NCI-H2227 treated with DMSO at 0.1 percent for 48 hours (cell line): ENCODE measurements around the gene LMNA.
"Not testable (repeated sequence)": the region's sequence is repeated elsewhere in the genome, so short reads cannot be mapped to it uniquely, and the experiment has no call there.

Experiments used
- DNase-seq: peaks from one replicate; lab custom pipeline; 2025; lab: John Stamatoyannopoulos, UW

LMNA gene

DNA sequence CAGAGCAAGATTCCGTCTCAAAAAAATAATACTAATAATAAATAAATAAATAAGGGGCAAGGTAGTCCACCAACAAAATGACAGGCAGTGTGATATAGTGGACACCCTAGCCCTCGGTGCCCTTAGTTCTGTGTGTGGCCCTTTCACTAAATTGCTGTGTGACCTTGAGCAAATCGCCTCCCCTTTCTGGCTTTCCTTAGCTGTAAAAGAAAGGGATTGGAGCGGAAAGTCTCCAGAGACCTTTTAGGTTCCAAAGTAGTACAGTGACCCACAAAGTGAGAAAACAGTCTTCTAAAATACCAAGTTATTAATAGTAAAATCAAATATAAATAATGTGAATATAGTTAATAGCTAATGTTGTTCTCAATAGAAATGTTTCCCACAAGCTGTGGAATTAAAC is 7.6 kb downstream of the LMNA start:
- no peak for DNase-seq

GRCh38 chr1:156122519-156123355 is 8.2 kb downstream of the LMNA start:
- DNase-seq, result no peak

DNA sequence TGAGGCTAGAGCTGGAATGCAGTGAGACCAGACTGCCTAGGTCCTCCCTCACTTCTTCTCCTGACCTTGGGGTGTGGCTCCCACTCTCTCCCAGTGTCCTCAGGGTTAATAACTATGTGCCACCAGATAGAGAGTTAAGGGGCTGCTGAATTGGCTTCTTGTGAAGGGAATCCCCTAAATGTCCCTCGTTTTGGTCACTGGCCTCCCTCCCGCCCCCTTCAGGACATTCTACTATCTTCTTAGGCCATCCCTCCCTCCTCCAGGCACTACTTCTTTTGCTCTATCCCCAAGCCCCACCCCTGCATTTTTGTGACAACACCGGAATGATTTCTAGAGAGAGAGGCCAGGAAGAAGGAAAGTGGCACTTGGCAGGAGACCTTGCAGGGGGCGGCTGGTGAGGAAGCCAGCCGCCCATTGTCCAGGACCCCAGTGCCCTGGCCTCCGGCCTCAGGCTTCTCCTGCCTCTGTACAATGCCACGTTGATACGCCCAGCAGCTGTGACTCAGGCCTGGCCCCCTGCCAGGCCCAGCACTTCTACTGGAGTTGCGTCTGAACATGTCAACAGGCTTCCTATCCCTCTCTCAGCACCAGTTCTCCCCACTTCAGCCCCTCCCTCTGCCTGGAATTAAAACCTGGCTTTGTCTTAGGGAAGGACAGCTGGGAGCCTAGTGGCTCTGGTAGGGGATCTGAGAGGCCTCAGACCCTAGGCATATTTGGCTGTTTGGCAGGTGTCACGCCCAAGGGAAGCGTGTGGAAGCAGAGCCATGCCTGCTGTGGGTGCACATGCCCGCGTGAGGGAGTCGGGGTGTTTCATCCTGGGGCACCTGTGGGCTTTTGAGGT is 9.1 kb downstream of the LMNA start:
- peak; percentile 65 for DNase-seq

DNA sequence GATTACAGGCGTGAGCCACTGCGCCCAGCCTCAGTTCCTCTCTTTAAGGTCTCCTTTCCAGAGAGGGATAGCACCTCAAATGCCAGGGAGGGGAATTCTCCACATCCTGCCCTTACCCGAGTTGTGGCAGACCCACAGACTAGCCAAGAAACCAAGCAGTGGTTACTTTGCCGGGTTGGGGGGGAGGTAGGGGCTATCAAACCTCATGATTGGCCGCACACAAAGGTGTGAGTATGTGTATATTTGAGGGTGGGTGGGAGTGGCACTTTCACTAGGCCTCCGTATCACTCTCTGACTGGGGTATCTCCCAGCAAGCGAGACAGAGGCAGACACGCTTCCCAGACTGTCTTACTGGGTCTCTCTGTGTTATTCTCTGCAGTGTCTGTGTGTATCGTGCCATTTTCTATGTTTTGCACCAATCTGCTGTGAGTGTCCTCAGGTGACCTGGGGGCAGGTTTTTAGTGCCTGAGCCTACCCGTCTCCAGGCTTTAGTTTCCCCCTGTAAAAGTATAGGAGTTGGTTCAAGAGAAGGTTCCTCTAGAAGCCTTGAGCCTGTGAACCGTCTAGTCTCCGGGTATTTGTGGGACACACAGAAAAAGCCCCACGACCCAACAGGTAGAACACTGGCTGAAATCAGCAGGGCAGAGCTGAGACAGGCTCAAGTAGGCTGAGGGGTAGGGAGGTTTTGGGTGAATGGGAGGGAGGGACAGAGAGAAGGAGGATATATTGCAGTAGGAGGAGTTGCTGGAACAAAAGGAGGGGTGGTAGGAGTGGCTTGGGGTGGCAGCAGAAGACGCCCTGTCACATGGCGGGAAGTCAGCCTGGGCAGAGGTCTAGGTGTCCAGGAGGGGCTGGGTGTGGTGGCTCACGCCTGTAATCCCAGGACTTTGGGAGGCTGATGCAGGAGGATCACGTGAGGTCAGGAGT is 10.3 kb downstream of the LMNA start:
- DNase-seq, result no peak

- not testable (repeated sequence) for DNase-seq
Observed at GRCh38 chr1:156125544-156125943, 11.0 kb downstream of the LMNA start.

DNA sequence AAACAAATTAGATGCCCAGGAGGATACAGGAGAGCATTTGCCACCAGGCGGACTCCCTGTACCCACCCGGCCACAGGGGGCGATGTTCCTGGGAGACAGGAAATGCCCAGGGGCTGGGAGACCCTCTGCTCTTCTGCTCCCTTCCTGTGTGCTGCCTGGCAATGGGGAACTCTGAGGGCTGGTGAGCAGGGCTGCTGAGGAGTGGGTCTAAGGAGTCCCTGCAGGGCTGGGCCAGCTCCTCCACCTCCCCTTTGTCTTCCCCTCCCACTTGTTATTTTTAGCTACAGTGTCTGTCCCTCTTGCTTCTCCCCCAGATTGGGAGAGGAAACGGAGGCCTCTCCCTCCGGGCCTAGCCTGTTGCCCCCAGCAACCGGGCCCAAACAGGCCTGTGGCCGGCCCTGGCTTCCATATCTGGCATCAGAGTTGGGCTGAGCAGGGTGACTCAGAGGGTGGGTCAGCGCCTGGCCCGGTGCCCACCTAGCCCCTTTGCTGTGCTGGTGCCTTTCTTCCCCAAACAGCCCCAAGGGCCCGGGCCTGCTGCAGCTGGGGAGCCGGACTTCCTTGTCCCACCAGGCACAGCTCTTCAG is 11.6 kb downstream of the LMNA start:
- DNase-seq, result peak; percentile 59

DNA sequence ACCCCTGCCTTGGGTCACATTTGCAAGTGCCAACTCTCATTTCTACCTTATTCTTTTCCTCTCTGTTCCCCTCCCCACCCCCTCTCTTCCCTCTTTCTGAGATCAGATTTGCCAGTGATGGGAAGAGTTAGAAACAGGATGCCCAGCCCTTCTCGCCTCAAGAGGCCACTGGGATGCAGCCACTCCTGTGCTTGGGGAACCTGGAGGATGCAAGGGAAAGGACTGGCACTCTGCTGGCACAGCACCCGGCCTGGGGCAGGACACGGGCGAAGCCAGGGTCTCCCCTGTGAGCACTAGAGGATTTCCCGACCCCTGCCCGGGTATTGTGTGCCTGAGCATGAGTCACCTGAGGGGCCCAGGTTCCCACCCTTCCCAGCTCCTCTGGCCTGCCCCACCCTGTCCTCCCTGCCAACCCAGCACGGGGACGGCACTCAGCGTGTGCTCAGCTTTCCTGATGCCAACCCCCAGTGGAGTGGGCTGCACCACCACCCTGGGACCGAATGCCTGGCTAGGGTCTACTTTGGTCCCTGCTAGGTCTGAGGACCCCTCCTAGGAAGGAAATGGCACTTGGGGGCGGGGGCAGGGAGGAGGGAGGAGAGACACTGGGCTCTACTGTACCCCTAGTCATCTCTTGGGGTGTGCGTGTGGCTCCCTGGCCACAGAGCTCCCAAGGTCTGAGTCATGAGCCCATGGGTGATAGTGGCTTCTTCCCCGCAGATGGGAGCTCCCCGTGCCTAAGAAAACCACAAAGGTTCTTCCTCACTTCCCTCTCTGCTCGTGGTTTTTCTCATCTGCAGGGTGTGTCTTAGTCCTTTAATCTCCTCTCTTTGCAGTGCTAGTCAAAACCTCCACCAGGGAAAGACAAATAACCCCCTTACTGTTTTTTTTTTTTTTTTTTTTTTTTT is 12.4 kb downstream of the LMNA start:
- no peak for DNase-seq

DNA sequence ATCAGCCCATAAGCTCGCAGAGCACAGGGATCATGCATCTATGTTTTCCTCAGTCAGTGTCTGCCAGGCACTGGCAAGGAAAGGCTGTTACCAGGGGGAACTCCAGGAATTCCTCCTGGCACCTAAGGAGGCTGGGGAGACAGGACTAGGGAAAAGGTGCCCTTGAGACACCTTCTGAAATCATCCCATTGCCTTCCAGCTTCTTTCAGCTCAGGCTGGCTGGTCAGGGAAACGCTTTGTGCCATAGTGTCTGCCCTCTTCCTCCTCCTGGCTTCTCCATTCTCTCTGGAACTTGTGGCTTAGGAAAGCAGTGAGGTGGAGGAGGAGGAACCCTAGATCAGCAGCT is 13.8 kb downstream of the LMNA start:
- no peak for DNase-seq

DNA sequence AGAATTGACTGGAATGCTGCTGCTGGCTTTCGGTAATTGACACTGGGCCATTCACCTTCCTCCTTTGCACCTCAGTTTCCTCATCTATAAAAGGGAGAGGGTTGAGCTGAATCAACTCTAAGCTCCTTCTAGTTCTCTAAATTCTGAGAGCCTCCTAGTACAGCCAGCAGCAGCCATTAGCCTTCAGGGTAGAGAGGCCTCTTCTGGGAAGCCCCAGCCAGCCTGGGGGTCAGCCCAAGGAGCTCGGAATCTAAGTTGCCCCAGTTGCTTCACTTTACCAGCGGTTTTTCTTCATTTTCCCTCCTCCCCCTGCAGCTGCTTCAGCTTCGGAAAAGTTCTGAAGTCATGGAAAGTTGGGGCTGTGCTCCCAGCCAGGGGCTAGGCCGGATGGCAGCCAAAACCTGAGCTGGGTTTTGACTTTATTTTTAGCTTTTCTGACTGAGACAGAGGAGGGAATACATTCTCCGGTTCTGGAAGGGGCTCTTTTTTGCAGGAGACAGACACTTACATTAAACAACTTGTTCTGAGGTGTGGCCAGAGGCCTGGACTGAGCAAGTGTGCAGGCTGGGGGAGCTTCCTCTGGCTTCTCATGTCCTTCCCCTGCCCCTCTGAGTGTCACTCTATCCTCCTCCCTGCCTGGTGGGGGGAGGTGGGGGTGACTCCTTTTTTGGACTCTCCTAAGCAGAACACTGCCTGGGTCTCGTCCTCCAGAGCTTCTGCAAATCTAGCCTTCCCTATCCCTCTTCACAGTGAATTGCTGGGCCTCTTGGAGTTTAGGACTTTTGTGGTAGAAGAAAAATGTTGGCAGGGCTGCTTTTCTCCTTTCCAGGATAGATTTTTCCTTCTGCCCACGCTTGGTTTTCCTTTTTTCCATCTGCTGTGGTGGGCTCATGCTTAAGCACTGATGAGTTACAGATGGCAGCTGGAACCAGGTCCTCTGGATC is 14.4 kb downstream of the LMNA start:
- no peak for DNase-seq

DNA sequence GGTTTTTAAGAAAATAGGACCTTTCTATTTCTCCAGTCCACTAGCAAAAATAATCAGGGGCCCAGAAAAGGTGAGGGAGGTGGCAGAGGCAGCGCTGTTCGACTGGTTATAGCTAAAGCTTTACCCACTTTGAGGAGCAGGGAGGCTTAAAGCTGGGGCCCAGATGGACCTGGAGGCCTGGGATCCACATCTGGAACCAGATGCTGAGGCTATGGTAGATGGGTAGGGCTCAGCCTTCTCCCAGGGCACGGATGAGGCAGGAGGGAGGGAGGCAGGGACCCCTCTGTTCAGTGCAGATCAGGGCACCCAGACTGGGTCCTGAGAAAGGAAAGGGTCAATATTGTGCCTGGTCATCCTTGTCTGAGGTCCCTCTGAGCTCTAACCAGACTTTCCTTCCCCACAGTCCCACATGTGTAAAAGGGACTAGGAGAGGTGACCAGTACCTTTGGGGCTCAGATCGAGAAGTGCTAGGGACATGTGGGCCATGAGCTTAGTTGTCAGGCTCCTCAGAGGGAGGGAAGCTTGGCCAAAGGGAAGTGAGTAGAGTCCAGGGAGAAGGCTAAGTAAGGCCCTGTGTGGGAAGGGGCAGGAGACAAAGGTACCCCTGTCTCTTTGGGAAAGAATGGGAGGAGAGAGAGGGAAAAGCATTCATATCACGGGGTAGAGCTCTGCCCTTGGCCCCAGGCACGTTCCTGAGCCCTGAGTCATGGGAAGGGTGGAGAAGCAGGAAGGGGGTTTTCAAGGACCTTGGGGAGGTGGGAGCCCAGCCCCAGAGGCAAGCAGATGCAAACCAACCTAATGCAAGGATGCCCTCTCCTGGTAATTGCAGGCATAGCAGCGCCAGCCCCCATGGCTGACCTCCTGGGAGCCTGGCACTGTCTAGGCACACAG is 15.4 kb downstream of the LMNA start:
- peak; percentile 23 for DNase-seq

- no peak for DNase-seq
Observed at GRCh38 chr1:156130578-156130942, 16.0 kb downstream of the LMNA start.

- no peak for DNase-seq
Observed at GRCh38 chr1:156134716-156135435, 20.4 kb downstream of the LMNA start.

GRCh38 chr1:156135930-156136871 is 21.7 kb downstream of the LMNA start:
- no peak for DNase-seq

GRCh38 chr1:156136970-156137483 is 22.5 kb downstream of the LMNA start:
- no peak for DNase-seq

DNA sequence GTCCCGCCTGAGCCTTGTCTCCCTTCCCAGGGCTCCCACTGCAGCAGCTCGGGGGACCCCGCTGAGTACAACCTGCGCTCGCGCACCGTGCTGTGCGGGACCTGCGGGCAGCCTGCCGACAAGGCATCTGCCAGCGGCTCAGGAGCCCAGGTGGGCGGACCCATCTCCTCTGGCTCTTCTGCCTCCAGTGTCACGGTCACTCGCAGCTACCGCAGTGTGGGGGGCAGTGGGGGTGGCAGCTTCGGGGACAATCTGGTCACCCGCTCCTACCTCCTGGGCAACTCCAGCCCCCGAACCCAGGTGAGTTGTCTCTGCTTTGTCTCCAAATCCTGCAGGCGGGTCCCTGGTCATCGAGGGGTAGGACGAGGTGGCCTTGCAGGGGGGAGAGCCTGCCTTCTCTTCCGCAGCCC is 24.0 kb downstream of the LMNA start:
- DNase-seq, result no peak

GRCh38 chr1:156140879-156141707 is 26.6 kb downstream of the LMNA start:
- no peak for DNase-seq
